HCT116 (cell line): ENCODE measurements around the gene FBXL3. TPM values are rescaled to one million over a fixed set of nuclear protein-coding genes. Genes with fewer than 3 reads are reported as not detected.

Source experiments
- ATAC-seq: fragments of 200-7000 bp; cut with Tn5 transposase; 2 replicates; pipeline ENCODE4 v1.9.1; 2020; ENCODE audit warnings: mild to moderate bottlenecking, moderate library complexity
- BruUV-seq: library from RNA; stranded (reverse); fragments of 400-500 nt; replicated peaks from 2 replicates; lab custom pipeline; 2021; lab: Mats Ljungman, UMichigan
- CTCF ChIA-PET: fragments of 300-600 bp; sonication (Branson Sonifier 250); formaldehyde crosslinking; loops from one replicate; lab custom pipeline; 2021; ENCODE audit warnings: antibody characterized with exemption; lab: Charles Lee
- POLR2A ChIA-PET: fragments of 300-600, 350-600 bp; sonication (Branson Sonifier 250); formaldehyde crosslinking; loops from one replicate; lab custom pipeline; 2021; ENCODE audit warnings: antibody characterized with exemption; lab: Charles Lee
- RAD21 ChIA-PET, 2 experiments: fragments of 300-600 bp; sonication (Branson Sonifier 250); formaldehyde crosslinking; loops; one replicate each; lab custom pipeline; 2023; ENCODE audit warnings: low total read pairs in 2 of 2; ENCODE audit not compliant: uncharacterized antibody in 2 of 2, unreplicated experiment in 2 of 2, low non-redundant PET in 1 of 2; lab: Charles Lee
- DNase-seq: peaks from one replicate; pipeline ENCODE4 v3.0.0-alpha.2; 2010; ENCODE audit warnings: low read depth, low spot score
- H2AFZ ChIP-seq: fragments of 200-600 bp; shearing (Covaris generic), sonication (generic); 2 replicates; pipeline ENCODE4 v1.6.1; 2017; ENCODE audit warnings: low read depth, mixed run types, mixed read lengths, antibody characterized with exemption, low read length; ENCODE audit not compliant: poor library complexity, severe bottlenecking
- H3K27ac ChIP-seq: 2 replicates; pipeline ENCODE4 v1.5.1; 2012; ENCODE audit warnings: low read depth, low read length
- H3K27me3 ChIP-seq: fragments of 200-600 bp; sonication (generic); 2 replicates; pipeline ENCODE4 v1.6.1; 2016; ENCODE audit warnings: mixed run types, low read length, mixed read lengths; ENCODE audit not compliant: insufficient read depth
- H3K36me3 ChIP-seq, 2 experiments: fragments of 200-500 bp in 1 of 2; fragments of 200-600 bp in 1 of 2; sonication (Bioruptor generic) in 1 of 2; sonication (generic) in 1 of 2; 2 replicates each; pipeline versions ENCODE4 v1.5.1 to v1.6.1; 2014 to 2016; ENCODE audit warnings: low read length in 2 of 2, inconsistent platforms in 1 of 2, mixed read lengths in 1 of 2, mixed run types in 1 of 2; ENCODE audit not compliant: insufficient read depth in 2 of 2, control insufficient read depth in 1 of 2
- H3K4me1 ChIP-seq, 2 experiments: fragments of 200-600 bp in 1 of 2; sonication (generic) in 1 of 2; 2 replicates each; pipeline versions ENCODE4 v1.5.1 to v1.6.1; 2012 to 2017; ENCODE audit warnings: low read length in 2 of 2, inconsistent platforms in 1 of 2, mild to moderate bottlenecking in 1 of 2, mixed read lengths in 1 of 2, mixed run types in 1 of 2, moderate library complexity in 1 of 2; ENCODE audit not compliant: insufficient read depth in 2 of 2, control insufficient read depth in 1 of 2
- H3K4me2 ChIP-seq: fragments of 200-600 bp; sonication (generic); 2 replicates; pipeline ENCODE4 v1.6.1; 2017; ENCODE audit warnings: mixed run types, low read length, mixed read lengths
- H3K4me3 ChIP-seq, 2 experiments: fragments of 200-600 bp in 1 of 2; sonication (generic) in 1 of 2; replicated peaks in 1 of 2; 2 replicates each; pipeline ENCODE4 v1.5.1; 2011 to 2016; ENCODE audit warnings: low read length in 2 of 2, control low read depth in 1 of 2, low read depth in 1 of 2, mild to moderate bottlenecking in 1 of 2, mixed read lengths in 1 of 2, mixed run types in 1 of 2
- H3K79me2 ChIP-seq: fragments of 200-600 bp; sonication (generic); 2 replicates; pipeline ENCODE4 v1.6.1; 2017; ENCODE audit warnings: mild to moderate bottlenecking, mixed run types, low read length, moderate library complexity, mixed read lengths; ENCODE audit not compliant: insufficient read depth
- H3K9ac ChIP-seq: fragments of 200-600 bp; sonication (generic); 2 replicates; pipeline ENCODE4 v1.6.1; 2016; ENCODE audit warnings: low read length, mixed read lengths
- H3K9me2 ChIP-seq: fragments of 200-600 bp; sonication (generic), shearing (Covaris generic); 2 replicates; pipeline ENCODE4 v1.6.1; 2017; ENCODE audit warnings: mixed run types, mild to moderate bottlenecking, moderate library complexity; ENCODE audit not compliant: insufficient read depth
- H3K9me3 ChIP-seq, 2 experiments: fragments of 200-500 bp in 1 of 2; fragments of 200-600 bp in 1 of 2; sonication (Bioruptor generic) in 1 of 2; sonication (generic) in 1 of 2; 2 replicates each; pipeline ENCODE4 v1.6.1; 2014 to 2017; ENCODE audit warnings: low read length in 2 of 2, mixed read lengths in 2 of 2, inconsistent platforms in 1 of 2, low read depth in 1 of 2, mild to moderate bottlenecking in 1 of 2, mixed run types in 1 of 2, moderate library complexity in 1 of 2; ENCODE audit not compliant: control insufficient read depth in 1 of 2, insufficient read depth in 1 of 2
- H4K20me1 ChIP-seq: fragments of 200-600 bp; sonication (generic), shearing (Covaris generic); 2 replicates; pipeline ENCODE4 v1.6.1; 2017; ENCODE audit warnings: mixed run types, mild to moderate bottlenecking, moderate library complexity; ENCODE audit not compliant: insufficient read depth
- EGR1 ChIP-seq: IDR thresholded peaks from 2 replicates; pipeline ENCODE4 v1.6.1; 2012; ENCODE audit warnings: low read depth
- FOSL1 ChIP-seq: IDR thresholded peaks from 2 replicates; pipeline ENCODE4 v1.6.1; 2012; ENCODE audit warnings: low read depth
- POLR2A ChIP-seq: IDR thresholded peaks from 2 replicates; pipeline ENCODE4 v1.7.0; 2011; ENCODE audit warnings: borderline replicate concordance; ENCODE audit not compliant: insufficient read depth, insufficient read length; ENCODE audit errors: extremely low read depth
- POLR2AphosphoS5 ChIP-seq: IDR thresholded peaks from 2 replicates; pipeline ENCODE4 v1.6.1; 2011; ENCODE audit warnings: mild to moderate bottlenecking, low read depth, low read length, moderate library complexity
- SIN3A ChIP-seq: IDR thresholded peaks from 2 replicates; pipeline ENCODE4 v1.6.1; 2012; ENCODE audit warnings: low read depth
- YY1 ChIP-seq: IDR thresholded peaks from 2 replicates; pipeline ENCODE4 v1.6.1; 2011; ENCODE audit warnings: low read length, low read depth, moderate library complexity, mild to moderate bottlenecking; ENCODE audit not compliant: insufficient replicate concordance; ENCODE audit errors: extremely low read depth
- ZNF274 ChIP-seq: fragments of 200-500 bp; sonication (Bioruptor generic); IDR thresholded peaks from 2 replicates; pipeline ENCODE4 v1.6.1; 2014; ENCODE audit warnings: mild to moderate bottlenecking, low read depth, low read length, inconsistent platforms
- intact Hi-C: fragments of 100-400 bp; cut with micrococcal nuclease; formaldehyde crosslinking; loops from 2 replicates; pipeline ENCODE4 v1.10.0; 2022
- total RNA-seq: library from RNA; stranded (reverse); gene quantifications from one replicate; pipeline ENCODE4 v1.2.1, GENCODE V29; 2021; ENCODE audit not compliant: unreplicated experiment
- TF ChIP-seq, protein P1 (sequence below): IDR thresholded peaks from 2 replicates; pipeline ENCODE4 v1.6.1; 2012
- TF ChIP-seq, protein P2 (sequence below): IDR thresholded peaks from 2 replicates; pipeline ENCODE4 v1.6.1; 2012; ENCODE audit warnings: low read depth
- TF ChIP-seq, protein P3 (sequence below): IDR thresholded peaks from 2 replicates; pipeline ENCODE4 v1.6.1; 2011; ENCODE audit warnings: mild to moderate bottlenecking, low read length, moderate library complexity; ENCODE audit not compliant: insufficient replicate concordance; ENCODE audit errors: extremely low read depth

FBXL3 gene
- total RNA-seq, 1 experiment from 2014 or later = 24.0 TPM

DNA sequence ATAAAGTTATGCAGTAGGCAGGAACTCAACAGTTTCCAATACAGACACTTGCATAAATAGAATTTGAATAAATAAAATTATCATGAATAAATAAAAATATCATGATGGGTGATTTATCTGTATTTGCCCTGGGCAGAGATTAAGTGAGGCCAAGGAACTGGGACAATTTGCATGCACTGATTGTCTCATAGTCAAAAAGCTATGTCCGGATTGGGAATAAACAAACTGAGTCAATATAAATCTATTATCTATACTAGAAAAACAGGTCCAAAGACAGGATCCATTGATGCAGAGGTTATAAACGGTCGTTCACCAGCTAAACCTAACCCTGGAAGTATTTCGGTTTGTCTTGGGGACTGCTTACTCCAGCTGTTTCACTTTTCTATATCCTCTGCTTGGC is 26.2 kb upstream of the FBXL3 start:
- Histone ChIP-seq H3K79me2 (no peaks in the 10 kb centered on the region), H3K27me3 (no peaks in the 10 kb centered on the region), H2AFZ (no peak overlapping the region), H3K4me3 (no peak overlapping the region), H3K9ac (no peak overlapping the region), H4K20me1 (no peaks in the 10 kb centered on the region), H3K4me1 (no peaks in the 10 kb centered on the region), H3K9me2 (no peaks in the 10 kb centered on the region), H3K27ac (no peak overlapping the region), H3K9me3 (no peaks in the 10 kb centered on the region), H3K36me3 (peaks cover 11 to 14% of the 10 kb centered on the region in 2 experiments; a peak in 2 of 4 replicates), H3K4me2 (no peak overlapping the region)
- BruUV-seq = no TSS peak
- DNase-seq (no peak), ATAC-seq (no peak)
- TF ChIP-seq ZNF274 = no peak
- TF ChIP-seq, protein P1, sequence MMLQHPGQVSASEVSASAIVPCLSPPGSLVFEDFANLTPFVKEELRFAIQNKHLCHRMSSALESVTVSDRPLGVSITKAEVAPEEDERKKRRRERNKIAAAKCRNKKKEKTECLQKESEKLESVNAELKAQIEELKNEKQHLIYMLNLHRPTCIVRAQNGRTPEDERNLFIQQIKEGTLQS = no peak
- TF ChIP-seq, protein P2, sequence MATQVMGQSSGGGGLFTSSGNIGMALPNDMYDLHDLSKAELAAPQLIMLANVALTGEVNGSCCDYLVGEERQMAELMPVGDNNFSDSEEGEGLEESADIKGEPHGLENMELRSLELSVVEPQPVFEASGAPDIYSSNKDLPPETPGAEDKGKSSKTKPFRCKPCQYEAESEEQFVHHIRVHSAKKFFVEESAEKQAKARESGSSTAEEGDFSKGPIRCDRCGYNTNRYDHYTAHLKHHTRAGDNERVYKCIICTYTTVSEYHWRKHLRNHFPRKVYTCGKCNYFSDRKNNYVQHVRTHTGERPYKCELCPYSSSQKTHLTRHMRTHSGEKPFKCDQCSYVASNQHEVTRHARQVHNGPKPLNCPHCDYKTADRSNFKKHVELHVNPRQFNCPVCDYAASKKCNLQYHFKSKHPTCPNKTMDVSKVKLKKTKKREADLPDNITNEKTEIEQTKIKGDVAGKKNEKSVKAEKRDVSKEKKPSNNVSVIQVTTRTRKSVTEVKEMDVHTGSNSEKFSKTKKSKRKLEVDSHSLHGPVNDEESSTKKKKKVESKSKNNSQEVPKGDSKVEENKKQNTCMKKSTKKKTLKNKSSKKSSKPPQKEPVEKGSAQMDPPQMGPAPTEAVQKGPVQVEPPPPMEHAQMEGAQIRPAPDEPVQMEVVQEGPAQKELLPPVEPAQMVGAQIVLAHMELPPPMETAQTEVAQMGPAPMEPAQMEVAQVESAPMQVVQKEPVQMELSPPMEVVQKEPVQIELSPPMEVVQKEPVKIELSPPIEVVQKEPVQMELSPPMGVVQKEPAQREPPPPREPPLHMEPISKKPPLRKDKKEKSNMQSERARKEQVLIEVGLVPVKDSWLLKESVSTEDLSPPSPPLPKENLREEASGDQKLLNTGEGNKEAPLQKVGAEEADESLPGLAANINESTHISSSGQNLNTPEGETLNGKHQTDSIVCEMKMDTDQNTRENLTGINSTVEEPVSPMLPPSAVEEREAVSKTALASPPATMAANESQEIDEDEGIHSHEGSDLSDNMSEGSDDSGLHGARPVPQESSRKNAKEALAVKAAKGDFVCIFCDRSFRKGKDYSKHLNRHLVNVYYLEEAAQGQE = no peak
- ChIA-PET POLR2A (no interaction called here), CTCF (no interaction called here), RAD21 (no interaction called here)
- intact Hi-C loops = no loop called here

DNA sequence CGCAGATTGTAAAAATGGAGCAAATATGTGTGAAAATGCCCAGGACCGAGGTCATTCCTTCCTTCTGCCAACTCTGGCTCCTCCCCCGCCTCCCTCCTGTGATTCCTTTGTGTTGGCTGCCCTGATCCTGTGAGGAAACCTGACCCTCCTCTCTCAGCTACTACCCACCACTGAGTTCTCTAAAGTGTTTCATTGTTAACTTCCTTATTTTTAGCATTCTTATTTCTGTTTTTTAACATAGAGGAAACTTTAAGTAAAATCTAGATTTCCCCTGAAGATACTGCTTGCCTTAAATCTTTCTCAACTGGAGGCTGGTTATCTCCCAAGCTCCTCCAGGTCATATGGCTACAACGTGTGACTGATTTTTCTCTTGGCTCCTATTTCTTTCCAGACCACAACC is 21.7 kb upstream of the FBXL3 start:
- no peaks in the 10 kb centered on the region for H3K4me1 ChIP-seq
- no peak overlapping the region for H3K9ac ChIP-seq
- no peak overlapping the region for H3K4me2 ChIP-seq
- no peaks in the 10 kb centered on the region for H3K27me3 ChIP-seq
- intact Hi-C loops = no loop called here
- no TSS peak for BruUV-seq
- no peaks in the 10 kb centered on the region for H3K9me2 ChIP-seq
- no peak overlapping the region for H3K4me3 ChIP-seq
- no peaks in the 10 kb centered on the region for H3K9me3 ChIP-seq
- H3K36me3 ChIP-seq = peaks cover 10 to 17% of the 10 kb centered on the region in 2 experiments; a peak in 3 of 4 replicates
- ChIA-PET RAD21 (no interaction called here), CTCF (no interaction called here), POLR2A (no interaction called here)
- ATAC-seq (no peak), DNase-seq (no peak)
- H4K20me1 ChIP-seq = no peaks in the 10 kb centered on the region
- H3K79me2 ChIP-seq = no peaks in the 10 kb centered on the region
- H3K27ac ChIP-seq = no peak overlapping the region
- H2AFZ ChIP-seq = no peak overlapping the region
- TF ChIP-seq POLR2A = no peak
- TF ChIP-seq SIN3A = no peak
- TF ChIP-seq POLR2AphosphoS5 = no peak
- no peak for TF ChIP-seq EGR1
- TF ChIP-seq, protein P3, sequence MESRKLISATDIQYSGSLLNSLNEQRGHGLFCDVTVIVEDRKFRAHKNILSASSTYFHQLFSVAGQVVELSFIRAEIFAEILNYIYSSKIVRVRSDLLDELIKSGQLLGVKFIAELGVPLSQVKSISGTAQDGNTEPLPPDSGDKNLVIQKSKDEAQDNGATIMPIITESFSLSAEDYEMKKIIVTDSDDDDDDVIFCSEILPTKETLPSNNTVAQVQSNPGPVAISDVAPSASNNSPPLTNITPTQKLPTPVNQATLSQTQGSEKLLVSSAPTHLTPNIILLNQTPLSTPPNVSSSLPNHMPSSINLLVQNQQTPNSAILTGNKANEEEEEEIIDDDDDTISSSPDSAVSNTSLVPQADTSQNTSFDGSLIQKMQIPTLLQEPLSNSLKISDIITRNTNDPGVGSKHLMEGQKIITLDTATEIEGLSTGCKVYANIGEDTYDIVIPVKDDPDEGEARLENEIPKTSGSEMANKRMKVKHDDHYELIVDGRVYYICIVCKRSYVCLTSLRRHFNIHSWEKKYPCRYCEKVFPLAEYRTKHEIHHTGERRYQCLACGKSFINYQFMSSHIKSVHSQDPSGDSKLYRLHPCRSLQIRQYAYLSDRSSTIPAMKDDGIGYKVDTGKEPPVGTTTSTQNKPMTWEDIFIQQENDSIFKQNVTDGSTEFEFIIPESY = no peak
- TF ChIP-seq, protein P1 = no peak
- TF ChIP-seq YY1 = no peak
- TF ChIP-seq FOSL1 = no peak
